ENCODE results near the gene PKMYT1.

Gene PKMYT1

GRCh38 chr16:2987286-2987685 lies 7.0 kb upstream of the PKMYT1 start:
- Histone ChIP-seq H3K27ac (replicated peaks) (no peak overlapping the region), H3K27me3 (ENCODE audit: insufficient read depth, poor library complexity, severe bottlenecking) (peaks cover 2% of the 10 kb centered on the region), H3K4me3 (replicated peaks; ENCODE audit: insufficient read depth, low read length) (no peak overlapping the region)
- TF ChIP-seq SPI1 (IDR thresholded peaks at IDR 0.05; ENCODE audit: borderline replicate concordance, low read depth) (no peak), GABPA (IDR thresholded peaks at IDR 0.05; ENCODE audit: low read depth) (no peak), CTCF (IDR thresholded peaks at IDR 0.05; ENCODE audit: insufficient read depth, low read length) (no peak), POLR2AphosphoS5 (IDR thresholded peaks at IDR 0.05; ENCODE audit: low read depth) (no peak)
- no peak for DNase-seq (ENCODE audit: low read depth in 1 of 2, low spot score in 1 of 2)

GRCh38 chr16:2986623-2987188 lies 6.5 kb upstream of the PKMYT1 start:
- no peak overlapping the region for H3K4me3 ChIP-seq (replicated peaks; ENCODE audit: insufficient read depth, low read length)
- TF ChIP-seq CTCF (IDR thresholded peaks at IDR 0.05; ENCODE audit: insufficient read depth, low read length) (no peak), POLR2AphosphoS5 (IDR thresholded peaks at IDR 0.05; ENCODE audit: low read depth) (no peak), SPI1 (IDR thresholded peaks at IDR 0.05; ENCODE audit: borderline replicate concordance, low read depth) (no peak), GABPA (IDR thresholded peaks at IDR 0.05; ENCODE audit: low read depth) (no peak)
- TF ChIP-seq, protein P1, sequence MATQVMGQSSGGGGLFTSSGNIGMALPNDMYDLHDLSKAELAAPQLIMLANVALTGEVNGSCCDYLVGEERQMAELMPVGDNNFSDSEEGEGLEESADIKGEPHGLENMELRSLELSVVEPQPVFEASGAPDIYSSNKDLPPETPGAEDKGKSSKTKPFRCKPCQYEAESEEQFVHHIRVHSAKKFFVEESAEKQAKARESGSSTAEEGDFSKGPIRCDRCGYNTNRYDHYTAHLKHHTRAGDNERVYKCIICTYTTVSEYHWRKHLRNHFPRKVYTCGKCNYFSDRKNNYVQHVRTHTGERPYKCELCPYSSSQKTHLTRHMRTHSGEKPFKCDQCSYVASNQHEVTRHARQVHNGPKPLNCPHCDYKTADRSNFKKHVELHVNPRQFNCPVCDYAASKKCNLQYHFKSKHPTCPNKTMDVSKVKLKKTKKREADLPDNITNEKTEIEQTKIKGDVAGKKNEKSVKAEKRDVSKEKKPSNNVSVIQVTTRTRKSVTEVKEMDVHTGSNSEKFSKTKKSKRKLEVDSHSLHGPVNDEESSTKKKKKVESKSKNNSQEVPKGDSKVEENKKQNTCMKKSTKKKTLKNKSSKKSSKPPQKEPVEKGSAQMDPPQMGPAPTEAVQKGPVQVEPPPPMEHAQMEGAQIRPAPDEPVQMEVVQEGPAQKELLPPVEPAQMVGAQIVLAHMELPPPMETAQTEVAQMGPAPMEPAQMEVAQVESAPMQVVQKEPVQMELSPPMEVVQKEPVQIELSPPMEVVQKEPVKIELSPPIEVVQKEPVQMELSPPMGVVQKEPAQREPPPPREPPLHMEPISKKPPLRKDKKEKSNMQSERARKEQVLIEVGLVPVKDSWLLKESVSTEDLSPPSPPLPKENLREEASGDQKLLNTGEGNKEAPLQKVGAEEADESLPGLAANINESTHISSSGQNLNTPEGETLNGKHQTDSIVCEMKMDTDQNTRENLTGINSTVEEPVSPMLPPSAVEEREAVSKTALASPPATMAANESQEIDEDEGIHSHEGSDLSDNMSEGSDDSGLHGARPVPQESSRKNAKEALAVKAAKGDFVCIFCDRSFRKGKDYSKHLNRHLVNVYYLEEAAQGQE (IDR thresholded peaks at IDR 0.05; ENCODE audit: insufficient replicate concordance, low read depth) = no peak
- DNase-seq (ENCODE audit: low read depth in 1 of 2, low spot score in 1 of 2) = no peak
- no peak overlapping the region for H3K27ac ChIP-seq (replicated peaks)
- H3K27me3 ChIP-seq (ENCODE audit: insufficient read depth, poor library complexity, severe bottlenecking) = peaks cover 2% of the 10 kb centered on the region

GRCh38 chr16:2985893-2986355 lies 5.7 kb upstream of the PKMYT1 start:
- no peak for TF ChIP-seq GABPA (IDR thresholded peaks at IDR 0.05; ENCODE audit: low read depth)
- TF ChIP-seq SPI1 (IDR thresholded peaks at IDR 0.05; ENCODE audit: borderline replicate concordance, low read depth) = no peak
- TF ChIP-seq POLR2AphosphoS5 (IDR thresholded peaks at IDR 0.05; ENCODE audit: low read depth) = no peak
- TF ChIP-seq, protein P1 (IDR thresholded peaks at IDR 0.05; ENCODE audit: insufficient replicate concordance, low read depth) = no peak
- TF ChIP-seq CTCF (IDR thresholded peaks at IDR 0.05; ENCODE audit: insufficient read depth, low read length) = no peak
- no peak for DNase-seq (ENCODE audit: low read depth in 1 of 2, low spot score in 1 of 2)
- Histone ChIP-seq H3K27ac (replicated peaks) (no peak overlapping the region), H3K4me3 (replicated peaks; ENCODE audit: insufficient read depth, low read length) (no peak overlapping the region), H3K27me3 (ENCODE audit: insufficient read depth, poor library complexity, severe bottlenecking) (peaks cover 2% of the 10 kb centered on the region)

- Histone ChIP-seq H3K4me3 (replicated peaks; ENCODE audit: insufficient read depth, low read length) (no peak overlapping the region), H3K27me3 (ENCODE audit: insufficient read depth, poor library complexity, severe bottlenecking) (peaks cover 2% of the 10 kb centered on the region), H3K27ac (replicated peaks) (no peak overlapping the region)
- TF ChIP-seq CTCF (IDR thresholded peaks at IDR 0.05; ENCODE audit: insufficient read depth, low read length) (no peak), POLR2AphosphoS5 (IDR thresholded peaks at IDR 0.05; ENCODE audit: low read depth) (no peak), SPI1 (IDR thresholded peaks at IDR 0.05; ENCODE audit: borderline replicate concordance, low read depth) (no peak), GABPA (IDR thresholded peaks at IDR 0.05; ENCODE audit: low read depth) (no peak)
- TF ChIP-seq, protein P1 (IDR thresholded peaks at IDR 0.05; ENCODE audit: insufficient replicate concordance, low read depth) = no peak
- DNase-seq (ENCODE audit: low read depth in 1 of 2, low spot score in 1 of 2) = no peak
These were observed 5.2 kb upstream of the PKMYT1 start for GRCh38 chr16:2985462-2985861.

All from HL-60 (cell line).